ENCODE results near the gene HPCAL1. TPM values are rescaled to one million over a fixed set of nuclear protein-coding genes. Genes with fewer than 3 reads are reported as not detected.

HPCAL1 gene
- total and polyA plus RNA-seq, 2 donors (not counting 1 experiment from before 2014, with no cell fraction given), result 60.3 to 65.1 TPM

DNA sequence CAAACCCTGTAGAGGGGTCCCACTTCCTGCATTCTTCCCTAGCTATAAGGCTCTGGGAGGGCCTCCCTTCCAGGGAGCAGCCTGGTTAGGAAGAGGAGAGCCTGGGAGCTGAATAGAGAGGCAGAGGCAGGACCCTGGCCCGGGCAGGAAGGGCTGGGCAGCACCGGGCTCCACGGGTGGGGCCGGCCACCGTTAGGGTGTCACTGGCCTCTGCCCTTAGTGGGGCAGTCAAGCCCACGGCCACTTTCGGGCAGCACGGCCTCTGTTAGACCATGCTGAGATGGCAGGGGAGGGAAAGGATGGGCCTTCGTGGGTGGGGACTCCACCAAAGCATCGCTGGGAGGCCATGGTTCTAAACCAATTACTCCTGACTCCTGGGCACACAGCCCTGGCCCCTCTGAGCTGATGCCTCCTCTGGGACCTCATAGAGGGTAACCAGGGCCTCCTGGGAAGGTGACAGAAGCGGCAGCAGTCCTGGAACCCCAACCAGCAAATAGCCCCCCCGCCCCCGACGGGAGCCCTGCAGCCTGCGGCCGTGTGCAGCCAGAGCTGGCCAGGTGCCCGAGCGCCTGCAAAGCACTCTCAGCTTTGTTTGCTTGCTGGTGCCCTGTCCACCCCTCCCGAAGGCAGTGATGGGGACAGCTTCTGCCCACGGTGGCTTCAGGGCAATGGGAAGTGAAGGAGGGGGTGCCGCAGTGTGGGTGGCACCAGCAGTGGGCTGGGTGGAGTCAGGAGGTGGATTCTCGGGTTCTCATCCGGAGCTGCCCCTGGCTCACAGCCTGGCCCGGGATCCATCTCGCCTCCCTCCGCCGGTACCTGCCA lies 16.3 kb upstream of the HPCAL1 start:
- Histone ChIP-seq H4K20me1 (ENCODE audit: control insufficient read depth, insufficient read depth, low read length, poor library complexity, severe bottlenecking) (no peaks in the 10 kb centered on the region), H3K79me2 (ENCODE audit: control insufficient read depth, insufficient read depth, low read length) (no peaks in the 10 kb centered on the region), H3K27me3 (replicated peaks in 1 of 4; ENCODE audit: control extremely low read depth in 1 of 4, control insufficient read depth in 3 of 4, insufficient read depth in 4 of 4, low read length in 3 of 4) (no peaks in the 10 kb centered on the region), H3K4me1 (ENCODE audit: control insufficient read depth in 2 of 2, insufficient read depth in 2 of 2, low read length in 2 of 2) (peaks cover 0 to 12% of the 10 kb centered on the region in 2 donors), H3K36me3 (replicated peaks in 1 of 2; ENCODE audit: control extremely low read depth in 1 of 2, control insufficient read depth in 1 of 2, extremely low read depth in 1 of 2, insufficient read depth in 2 of 2, low read length in 1 of 2) (no peaks in the 10 kb centered on the region), H2AFZ (ENCODE audit: insufficient read depth, low read depth, low read length, poor library complexity, severe bottlenecking) (no peak overlapping the region), H3K9me3 (ENCODE audit: control extremely low read depth in 1 of 3, control insufficient read depth in 2 of 3, insufficient read depth in 1 of 3, low read length in 2 of 3) (no peaks in the 10 kb centered on the region), H3K27ac (ENCODE audit: low read length in 2 of 2) (no peak overlapping the region), H3K4me2 (replicated peaks; ENCODE audit: low read depth, low read length, poor library complexity, severe bottlenecking) (no peak overlapping the region), H3K9ac (ENCODE audit: low read length) (no peak overlapping the region), H3K4me3 (ENCODE audit: control extremely low read depth in 1 of 5, extremely low read depth in 1 of 5, insufficient read depth in 1 of 5, low read depth in 2 of 5, low read length in 4 of 5) (no peak overlapping the region)
- no peaks in the 10 kb centered on the region for H3K27me3 Mint-ChIP-seq
- TF ChIP-seq, protein P1, sequence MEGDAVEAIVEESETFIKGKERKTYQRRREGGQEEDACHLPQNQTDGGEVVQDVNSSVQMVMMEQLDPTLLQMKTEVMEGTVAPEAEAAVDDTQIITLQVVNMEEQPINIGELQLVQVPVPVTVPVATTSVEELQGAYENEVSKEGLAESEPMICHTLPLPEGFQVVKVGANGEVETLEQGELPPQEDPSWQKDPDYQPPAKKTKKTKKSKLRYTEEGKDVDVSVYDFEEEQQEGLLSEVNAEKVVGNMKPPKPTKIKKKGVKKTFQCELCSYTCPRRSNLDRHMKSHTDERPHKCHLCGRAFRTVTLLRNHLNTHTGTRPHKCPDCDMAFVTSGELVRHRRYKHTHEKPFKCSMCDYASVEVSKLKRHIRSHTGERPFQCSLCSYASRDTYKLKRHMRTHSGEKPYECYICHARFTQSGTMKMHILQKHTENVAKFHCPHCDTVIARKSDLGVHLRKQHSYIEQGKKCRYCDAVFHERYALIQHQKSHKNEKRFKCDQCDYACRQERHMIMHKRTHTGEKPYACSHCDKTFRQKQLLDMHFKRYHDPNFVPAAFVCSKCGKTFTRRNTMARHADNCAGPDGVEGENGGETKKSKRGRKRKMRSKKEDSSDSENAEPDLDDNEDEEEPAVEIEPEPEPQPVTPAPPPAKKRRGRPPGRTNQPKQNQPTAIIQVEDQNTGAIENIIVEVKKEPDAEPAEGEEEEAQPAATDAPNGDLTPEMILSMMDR (IDR thresholded peaks at IDR 0.05), result no peak
- TF ChIP-seq EZH2 (IDR thresholded peaks at IDR 0.05; ENCODE audit: borderline replicate concordance, insufficient read depth, low read depth, low read length, poor library complexity, severe bottlenecking), result no peak
- H3K9me3 Mint-ChIP-seq (ENCODE audit: insufficient read depth), result no peaks in the 10 kb centered on the region
- CTCF ChIA-PET, result interaction anchor here (0.7 to 3.1 kb wide), 2 partner anchors 123 to 131 kb away, joined by 3 to 14 read pairs; no protein-coding TSS in a partner anchor
- no peak for ATAC-seq (ENCODE audit: low read depth)
- H3K4me3 Mint-ChIP-seq, result no peak overlapping the region
- intact Hi-C loops (cut with micrococcal nuclease), result no loop called here
- POLR2A ChIA-PET, result no interaction called here
- H3K27ac Mint-ChIP-seq, result no peak overlapping the region
- no peak for DNase-seq
- H3K4me1 Mint-ChIP-seq, result peaks cover 6% of the 10 kb centered on the region
- WGBS (ENCODE audit: insufficient coverage), result 84% methylated on average over 25 of the region's 27 CpGs

DNA sequence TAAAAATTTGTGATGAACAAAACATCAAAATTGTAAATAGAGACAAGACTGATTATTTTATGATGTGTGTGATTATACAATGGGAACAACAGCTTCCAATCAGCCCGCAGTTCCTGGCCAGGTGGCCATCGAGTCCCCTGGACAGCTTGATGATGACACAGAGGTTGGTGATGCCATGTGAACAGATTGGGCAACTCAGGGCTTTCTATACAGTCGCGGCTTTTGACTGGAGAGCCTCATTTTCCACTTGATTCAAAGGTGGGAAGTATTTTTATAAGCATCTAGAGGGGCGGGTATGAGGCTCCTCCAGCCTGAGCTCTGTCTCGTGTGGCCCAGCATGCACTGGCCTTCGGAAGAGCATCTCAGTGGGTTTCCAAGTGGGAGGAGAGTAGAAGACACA lies 14.9 kb upstream of the HPCAL1 start:
- peaks cover 0 to 12% of the 10 kb centered on the region in 2 donors for H3K4me1 ChIP-seq (ENCODE audit: control insufficient read depth in 2 of 2, insufficient read depth in 2 of 2, low read length in 2 of 2)
- no peak overlapping the region for H3K4me2 ChIP-seq (replicated peaks; ENCODE audit: low read depth, low read length, poor library complexity, severe bottlenecking)
- intact Hi-C loops (cut with micrococcal nuclease), result no loop called here
- H3K79me2 ChIP-seq (ENCODE audit: control insufficient read depth, insufficient read depth, low read length), result no peaks in the 10 kb centered on the region
- H3K27ac Mint-ChIP-seq, result no peak overlapping the region
- DNase-seq, result no peak
- no peak overlapping the region for H2AFZ ChIP-seq (ENCODE audit: insufficient read depth, low read depth, low read length, poor library complexity, severe bottlenecking)
- ATAC-seq (ENCODE audit: low read depth), result no peak
- H4K20me1 ChIP-seq (ENCODE audit: control insufficient read depth, insufficient read depth, low read length, poor library complexity, severe bottlenecking), result no peaks in the 10 kb centered on the region
- POLR2A ChIA-PET, result interaction anchor here (0.7 kb wide), 1 partner anchor 431 kb away, joined by 3 read pairs; no protein-coding TSS in a partner anchor
- CTCF ChIA-PET, result interaction anchor here (0.9 kb wide), 1 partner anchor 17 kb away, joined by 3 read pairs; no protein-coding TSS in a partner anchor
- no peaks in the 10 kb centered on the region for H3K9me3 Mint-ChIP-seq (ENCODE audit: insufficient read depth)
- H3K36me3 ChIP-seq (replicated peaks in 1 of 2; ENCODE audit: control extremely low read depth in 1 of 2, control insufficient read depth in 1 of 2, extremely low read depth in 1 of 2, insufficient read depth in 2 of 2, low read length in 1 of 2), result no peaks in the 10 kb centered on the region
- 100% methylated on average over 7 of the region's 7 CpGs for WGBS (ENCODE audit: insufficient coverage)
- no peak overlapping the region for H3K4me3 Mint-ChIP-seq
- no peaks in the 10 kb centered on the region for H3K9me3 ChIP-seq (ENCODE audit: control extremely low read depth in 1 of 3, control insufficient read depth in 2 of 3, insufficient read depth in 1 of 3, low read length in 2 of 3)
- H3K27ac ChIP-seq (ENCODE audit: low read length in 2 of 2), result no peak overlapping the region
- H3K4me1 Mint-ChIP-seq, result peaks cover 6% of the 10 kb centered on the region
- TF ChIP-seq, protein P1 (IDR thresholded peaks at IDR 0.05), result no peak
- TF ChIP-seq EZH2 (IDR thresholded peaks at IDR 0.05; ENCODE audit: borderline replicate concordance, insufficient read depth, low read depth, low read length, poor library complexity, severe bottlenecking), result no peak
- H3K4me3 ChIP-seq (ENCODE audit: control extremely low read depth in 1 of 5, extremely low read depth in 1 of 5, insufficient read depth in 1 of 5, low read depth in 2 of 5, low read length in 4 of 5), result no peak overlapping the region
- no peaks in the 10 kb centered on the region for H3K27me3 ChIP-seq (replicated peaks in 1 of 4; ENCODE audit: control extremely low read depth in 1 of 4, control insufficient read depth in 3 of 4, insufficient read depth in 4 of 4, low read length in 3 of 4)
- H3K27me3 Mint-ChIP-seq, result no peaks in the 10 kb centered on the region
- H3K9ac ChIP-seq (ENCODE audit: low read length), result no peak overlapping the region
